Thoracic aorta (tissue), 2 donors: ENCODE data around the gene TAOK1. TPM values are rescaled to one million over a fixed set of nuclear protein-coding genes. Genes with fewer than 3 reads are reported as not detected.

Experiments
- ATAC-seq: fragments of 150-250 bp; one replicate; pipeline ENCODE4 v1.8.0; 2017; ENCODE audit warnings: low read depth; ENCODE audit not compliant: insufficient number of reproducible peaks, low FRiP score
- DNase-seq: peaks from one replicate; pipeline ENCODE4 v3.0.0-alpha.2; 2020; ENCODE audit warnings: low spot score
- H3K27ac ChIP-seq, 2 donors: fragments of 200-600 bp; sonication (generic); 1 replicate in 1 of 2; 2 replicates in 1 of 2; pipeline ENCODE4 v1.5.1; 2016; ENCODE audit warnings: mild to moderate bottlenecking in 2 of 2, moderate library complexity in 2 of 2
- H3K27me3 ChIP-seq: fragments of 200-600 bp; sonication (generic); replicated peaks from 2 replicates; pipeline ENCODE4 v1.6.0; 2016; ENCODE audit warnings: mild to moderate bottlenecking; ENCODE audit not compliant: insufficient read depth
- H3K36me3 ChIP-seq: fragments of 200-600 bp; sonication (generic); one replicate; pipeline ENCODE4 v1.5.1; 2016
- H3K4me1 ChIP-seq, 2 donors: fragments of 200-600 bp; sonication (generic); 1 replicate in 1 of 2; 2 replicates in 1 of 2; pipeline versions ENCODE4 v1.5.1 to v1.6.0; 2016; ENCODE audit warnings: low read depth in 2 of 2, mild to moderate bottlenecking in 1 of 2; ENCODE audit not compliant: control insufficient read depth in 1 of 2
- H3K4me3 ChIP-seq: fragments of 200-600 bp; sonication (generic); 2 replicates; pipeline ENCODE4 v1.5.1; 2016; ENCODE audit warnings: mild to moderate bottlenecking
- H3K9me3 ChIP-seq: fragments of 200-600 bp; sonication (generic); 2 replicates; pipeline ENCODE4 v1.5.1; 2016
- CTCF ChIP-seq: fragments of 200-600 bp; sonication (generic); IDR thresholded peaks from one replicate; pipeline ENCODE4 v1.5.1; 2019; ENCODE audit warnings: antibody characterized with exemption
- total RNA-seq, 2 donors: library from RNA; depleted of rRNA; stranded (reverse); fragments of >200 nt; gene quantifications; one replicate each; pipeline versions ENCODE4 v1.1.0 to v1.2.3, GENCODE V29; 2016

The TAOK1 gene
- total RNA-seq, 2 donors from 2014 or later, result 46.0 to 64.6 TPM

- Histone ChIP-seq H3K4me3 (peak overlapping the region; percentile 100), H3K27ac (peak overlapping the region; percentile 87 to 97), H3K4me1 (peaks cover 31 to 39% of the 10 kb centered on the region in 2 donors), H3K36me3 (no peaks in the 10 kb centered on the region), H3K27me3 (no peaks in the 10 kb centered on the region), H3K9me3 (no peaks in the 10 kb centered on the region)
- no peak for TF ChIP-seq CTCF
- no peak for ATAC-seq
- no peak for DNase-seq
Observed at GRCh38 chr17:29390851-29391631, 878 bp downstream of the TAOK1 start.

GRCh38 chr17:29393436-29393835 lies 3.3 kb downstream of the TAOK1 start:
- TF ChIP-seq CTCF, result no peak

GRCh38 chr17:29394761-29395160 lies 4.6 kb downstream of the TAOK1 start:
- Histone ChIP-seq H3K27ac (no peak overlapping the region), H3K4me3 (no peak overlapping the region), H3K36me3 (no peaks in the 10 kb centered on the region), H3K27me3 (no peaks in the 10 kb centered on the region), H3K4me1 (peaks cover 28 to 39% of the 10 kb centered on the region in 2 donors), H3K9me3 (no peaks in the 10 kb centered on the region)
- TF ChIP-seq CTCF, result no peak
- DNase-seq (no peak), ATAC-seq (no peak)

More at GRCh38 chr17:29393436-29393835, 3.3 kb downstream of the TAOK1 start:
- Histone ChIP-seq H3K27me3 (no peaks in the 10 kb centered on the region), H3K4me3 (peak overlapping the region; percentile 20), H3K9me3 (no peaks in the 10 kb centered on the region), H3K36me3 (no peaks in the 10 kb centered on the region), H3K27ac (peak overlapping the region in 1 of 2 donors; percentile 24), H3K4me1 (peaks cover 31 to 39% of the 10 kb centered on the region in 2 donors)
- DNase-seq (no peak), ATAC-seq (no peak)

GRCh38 chr17:29396066-29396465 lies 5.9 kb downstream of the TAOK1 start:
- no peak for TF ChIP-seq CTCF
- no peaks in the 10 kb centered on the region for H3K27me3 ChIP-seq
- no peaks in the 10 kb centered on the region for H3K36me3 ChIP-seq
- H3K4me1 ChIP-seq, result peaks cover 28 to 39% of the 10 kb centered on the region in 2 donors
- no peak overlapping the region for H3K4me3 ChIP-seq
- H3K27ac ChIP-seq, result no peak overlapping the region
- DNase-seq (no peak), ATAC-seq (no peak)
- H3K9me3 ChIP-seq, result no peaks in the 10 kb centered on the region

- no peak for DNase-seq
- Histone ChIP-seq H3K27me3 (no peaks in the 10 kb centered on the region), H3K27ac (no peak overlapping the region), H3K4me1 (peaks cover 11 to 14% of the 10 kb centered on the region in 2 donors), H3K36me3 (peaks cover 4% of the 10 kb centered on the region), H3K9me3 (no peaks in the 10 kb centered on the region), H3K4me3 (no peak overlapping the region)
- no peak for ATAC-seq
- TF ChIP-seq CTCF, result no peak
Observed at GRCh38 chr17:29399634-29400033, 9.5 kb downstream of the TAOK1 start.
